OCI-LY7 (cell line): ENCODE measurements around the gene SYT2. TPM values are rescaled to one million over a fixed set of nuclear protein-coding genes. Genes with fewer than 3 reads are reported as not detected.
"Not testable (repeated sequence)": the region's sequence is repeated elsewhere in the genome, so short reads cannot be mapped to it uniquely, and the experiment has no call there.

ENCODE experiments used
- BruUV-seq: library from RNA; stranded (reverse); fragments of 400-500 nt; replicated peaks from 2 replicates; lab custom pipeline; 2021; lab: Mats Ljungman, UMichigan
- CTCF ChIA-PET: fragments of 300-600 bp; sonication (Branson Sonifier 250); formaldehyde crosslinking; loops from one replicate; lab custom pipeline; 2022; ENCODE audit warnings: antibody characterized with exemption; ENCODE audit not compliant: unreplicated experiment; lab: Charles Lee
- POLR2A ChIA-PET: fragments of 300-600 bp; sonication (Branson Sonifier 250); formaldehyde crosslinking; loops from one replicate; lab custom pipeline; 2022; ENCODE audit warnings: antibody characterized with exemption; lab: Charles Lee
- DNase-seq: peaks from one replicate; pipeline ENCODE4 v3.0.0-alpha.2; 2015; ENCODE audit warnings: low spot score
- H2AFZ ChIP-seq: fragments of 200-600 bp; sonication (generic), shearing (Covaris generic); 2 replicates; pipeline ENCODE4 v1.6.1; 2014; ENCODE audit warnings: mild to moderate bottlenecking, antibody characterized with exemption, low read length, moderate library complexity
- H3K27ac ChIP-seq: fragments of 200-600 bp; sonication (generic); 2 replicates; pipeline ENCODE4 v1.5.1; 2014; ENCODE audit warnings: mixed run types, low read depth, mild to moderate bottlenecking, moderate library complexity, low read length, inconsistent platforms; ENCODE audit not compliant: poor library complexity, severe bottlenecking
- H3K36me3 ChIP-seq: fragments of 200-600 bp; sonication (generic); 2 replicates; pipeline ENCODE4 v1.6.1; 2014; ENCODE audit warnings: mild to moderate bottlenecking, antibody characterized with exemption, low read length, moderate library complexity, mixed read lengths; ENCODE audit not compliant: insufficient read depth
- H3K4me1 ChIP-seq: fragments of 200-600 bp; sonication (generic); 2 replicates; pipeline ENCODE4 v1.5.1; 2014; ENCODE audit warnings: mild to moderate bottlenecking, low read length; ENCODE audit not compliant: insufficient read depth, poor library complexity, severe bottlenecking
- H3K4me2 ChIP-seq: fragments of 200-600 bp; sonication (generic); 2 replicates; pipeline ENCODE4 v1.6.1; 2014; ENCODE audit warnings: mild to moderate bottlenecking, low read length
- H3K4me3 ChIP-seq: fragments of 200-600 bp; sonication (generic); 2 replicates; pipeline ENCODE4 v1.5.1; 2014; ENCODE audit warnings: mild to moderate bottlenecking, low read depth, low read length; ENCODE audit not compliant: poor library complexity, severe bottlenecking
- H3K79me2 ChIP-seq: fragments of 200-600 bp; sonication (generic); 2 replicates; pipeline ENCODE4 v1.6.1; 2016; ENCODE audit warnings: low read depth, mild to moderate bottlenecking, low read length, moderate library complexity, mixed read lengths; ENCODE audit not compliant: insufficient read depth
- H3K9me2 ChIP-seq: fragments of 200-600 bp; sonication (generic); 2 replicates; pipeline ENCODE4 v1.6.1; 2016; ENCODE audit warnings: mild to moderate bottlenecking, low read length, mixed read lengths; ENCODE audit not compliant: insufficient read depth
- H3K9me3 ChIP-seq: fragments of 200-600 bp; sonication (generic); 2 replicates; pipeline ENCODE4 v1.6.1; 2014; ENCODE audit warnings: mild to moderate bottlenecking, mixed run types, low read length, mixed read lengths
- H4K20me1 ChIP-seq: fragments of 200-600 bp; sonication (generic); 2 replicates; pipeline ENCODE4 v1.6.1; 2014; ENCODE audit warnings: mild to moderate bottlenecking, antibody characterized with exemption, low read length, moderate library complexity, mixed read lengths; ENCODE audit not compliant: insufficient read depth
- CTCF ChIP-seq: fragments of 200-600 bp; sonication (generic); conservative IDR thresholded peaks from 2 replicates; pipeline ENCODE4 v1.5.1; 2014; ENCODE audit warnings: mild to moderate bottlenecking, antibody characterized with exemption, low read length, moderate library complexity, mixed read lengths
- EZH2phosphoT487 ChIP-seq: fragments of 200-600 bp; sonication (generic); IDR thresholded peaks from 2 replicates; pipeline ENCODE4 v1.6.1; 2018; ENCODE audit warnings: low read depth, borderline replicate concordance, mild to moderate bottlenecking, mixed run types, antibody characterized with exemption, low read length, moderate library complexity, mixed read lengths
- intact Hi-C: fragments of 100-400 bp; cut with micrococcal nuclease; formaldehyde crosslinking; loops from one replicate; pipeline ENCODE4 v1.10.0; 2022; ENCODE audit not compliant: unreplicated experiment
- total RNA-seq, 2 experiments: library from RNA; depleted of rRNA in 1 of 2; stranded (reverse); fragments of >200 nt in 1 of 2; shearing (Covaris generic) in 1 of 2; gene quantifications; 2 replicates each; pipeline ENCODE4 v1.2.3, GENCODE V29; 2014 to 2022

Gene SYT2
- total RNA-seq, 2 experiments from 2014 or later = not detected

- intact Hi-C loops = no loop called here
- Histone ChIP-seq H3K27ac (no peak overlapping the region), H3K4me1 (no peaks in the 10 kb centered on the region), H3K9me3 (no peaks in the 10 kb centered on the region), H3K4me2 (no peak overlapping the region), H3K4me3 (no peak overlapping the region), H3K79me2 (no peaks in the 10 kb centered on the region), H3K9me2 (no peaks in the 10 kb centered on the region), H3K36me3 (no peaks in the 10 kb centered on the region), H4K20me1 (no peaks in the 10 kb centered on the region), H2AFZ (no peak overlapping the region)
- DNase-seq = no peak
- BruUV-seq = no TSS peak
- no peak for TF ChIP-seq EZH2phosphoT487
- TF ChIP-seq CTCF = no peak
- ChIA-PET POLR2A (interaction anchor here (0.8 kb wide), 1 partner anchor 19 kb away, joined by 3 read pairs; no protein-coding TSS in a partner anchor), CTCF (no interaction called here)
Measured at GRCh38 chr1:202547215-202547614, 163.0 kb downstream of the SYT2 start.

- intact Hi-C loops, BruUV-seq, H3K27ac ChIP-seq, H4K20me1 ChIP-seq, DNase-seq, H3K9me2 ChIP-seq, H3K4me3 ChIP-seq, H3K36me3 ChIP-seq, H3K79me2 ChIP-seq, H3K9me3 ChIP-seq, H3K4me1 ChIP-seq, H2AFZ ChIP-seq, CTCF ChIA-PET, H3K4me2 ChIP-seq: not testable (repeated sequence)
- POLR2A ChIA-PET = interaction anchor here (0.8 kb wide), 1 partner anchor 19 kb away, joined by 3 read pairs; no protein-coding TSS in a partner anchor
Measured at GRCh38 chr1:202546796-202547195, 163.5 kb downstream of the SYT2 start.

GRCh38 chr1:202546377-202546776 is 163.9 kb downstream of the SYT2 start:
- H3K36me3 ChIP-seq, intact Hi-C loops, POLR2A ChIA-PET: not testable (repeated sequence)

GRCh38 chr1:202545647-202546303 is 164.5 kb downstream of the SYT2 start:
- H3K9me3 ChIP-seq, intact Hi-C loops, DNase-seq, POLR2A ChIA-PET, H3K9me2 ChIP-seq, H2AFZ ChIP-seq, H3K4me3 ChIP-seq, CTCF ChIA-PET, H3K36me3 ChIP-seq, H3K79me2 ChIP-seq, H3K27ac ChIP-seq, H3K4me2 ChIP-seq, BruUV-seq, H4K20me1 ChIP-seq, H3K4me1 ChIP-seq: not testable (repeated sequence)

More at GRCh38 chr1:202546377-202546776, 163.9 kb downstream of the SYT2 start:
- H3K9me3 ChIP-seq, H3K79me2 ChIP-seq, H2AFZ ChIP-seq, H3K9me2 ChIP-seq, DNase-seq, H3K4me3 ChIP-seq, CTCF ChIA-PET, H4K20me1 ChIP-seq, H3K4me2 ChIP-seq, BruUV-seq, H3K27ac ChIP-seq, H3K4me1 ChIP-seq: not testable (repeated sequence)

GRCh38 chr1:202544766-202545449 is 165.3 kb downstream of the SYT2 start:
- H3K9me3 ChIP-seq, H3K4me3 ChIP-seq, H3K27ac ChIP-seq, DNase-seq, CTCF ChIA-PET, H3K4me2 ChIP-seq, H3K4me1 ChIP-seq, H4K20me1 ChIP-seq, BruUV-seq, POLR2A ChIA-PET, H3K79me2 ChIP-seq, H3K9me2 ChIP-seq, H2AFZ ChIP-seq, H3K36me3 ChIP-seq, intact Hi-C loops: not testable (repeated sequence)
